Fibroblast of the aortic adventitia (primary cell): ENCODE data around the gene FRMD1. TPM values are rescaled to one million over a fixed set of nuclear protein-coding genes. Genes with fewer than 3 reads are reported as not detected.

Source experiments
- DNase-seq: peaks from one replicate; pipeline ENCODE4 v3.0.0-alpha.2; 2010; ENCODE audit warnings: low read depth
- H3K4me3 ChIP-seq: 2 replicates; pipeline ENCODE4 v1.5.1; 2011; ENCODE audit warnings: low read depth, mild to moderate bottlenecking, control low read depth, low read length, moderate library complexity
- CTCF ChIP-seq: IDR thresholded peaks from 2 replicates; pipeline ENCODE4 v1.5.1; 2011; ENCODE audit warnings: mild to moderate bottlenecking, low read length, control low read depth, inconsistent platforms; ENCODE audit not compliant: insufficient read depth
- total RNA-seq: library from RNA; depleted of rRNA; stranded (reverse); fragments of >200 nt; gene quantifications from 2 replicates; pipeline ENCODE4 v1.2.3, GENCODE V29; 2012; ENCODE audit warnings: low replicate concordance

FRMD1 gene
- total RNA-seq, 1 donor, result not detected

- no peak for TF ChIP-seq CTCF
- H3K4me3 ChIP-seq, result no peak overlapping the region
- DNase-seq, result peak; percentile 33
Observed at GRCh38 chr6:168045706-168046620, 33.0 kb downstream of the FRMD1 start.

GRCh38 chr6:168045141-168045691 lies 33.8 kb downstream of the FRMD1 start:
- no peak for DNase-seq
- no peak for TF ChIP-seq CTCF
- no peak overlapping the region for H3K4me3 ChIP-seq

- no peak for DNase-seq
- no peak for TF ChIP-seq CTCF
- no peak overlapping the region for H3K4me3 ChIP-seq
Observed at GRCh38 chr6:168044521-168045130, 34.4 kb downstream of the FRMD1 start.

- no peak overlapping the region for H3K4me3 ChIP-seq
- DNase-seq, result no peak
- TF ChIP-seq CTCF, result no peak
Observed at GRCh38 chr6:168043848-168044415, 35.1 kb downstream of the FRMD1 start.

- no peak overlapping the region for H3K4me3 ChIP-seq
- no peak for TF ChIP-seq CTCF
- no peak for DNase-seq
Observed at GRCh38 chr6:168043193-168043847, 35.7 kb downstream of the FRMD1 start.

- DNase-seq, result no peak
- no peak for TF ChIP-seq CTCF
- no peak overlapping the region for H3K4me3 ChIP-seq
Observed at GRCh38 chr6:168042426-168043192, 36.4 kb downstream of the FRMD1 start.
